ENCODE results near the gene NECTIN4. TPM values are rescaled to one million over a fixed set of nuclear protein-coding genes. Genes with fewer than 3 reads are reported as not detected.

The NECTIN4 gene
- polyA plus RNA-seq, 3 donors: 0.07 TPM; not detected in 1

DNA sequence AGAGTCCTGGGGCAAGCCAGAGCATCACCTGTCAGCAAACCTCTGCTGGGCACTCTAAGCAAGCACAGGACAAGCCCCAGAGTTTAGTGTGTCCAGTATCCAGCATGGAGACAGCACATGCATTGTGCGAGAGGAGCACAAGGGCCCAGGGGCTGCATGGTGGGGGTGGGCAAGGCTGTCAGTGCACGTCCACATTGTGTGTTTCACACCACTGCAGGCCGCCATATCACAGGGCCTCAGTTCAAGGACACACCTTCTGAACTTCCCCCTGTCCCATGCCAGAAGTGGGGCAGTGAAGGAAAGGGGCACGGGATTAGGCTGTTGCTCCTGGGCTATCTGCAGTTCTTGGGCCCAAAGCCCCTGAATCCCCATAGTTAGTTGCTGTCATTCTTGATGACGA lies 49.8 kb downstream of the NECTIN4 start:
- Mint-ChIP-seq H3K27ac (peak overlapping the region in 5 of 7 donors; percentile 53 to 85 (median 76)), H3K4me3 (peak overlapping the region in 1 of 2 donors; percentile 79), H3K9me3 (no peaks in the 10 kb centered on the region), H3K36me3 (peaks cover 44 to 68% of the 10 kb centered on the region in 2 donors), H3K4me1 (peaks cover 42% of the 10 kb centered on the region), H3K27me3 (ENCODE audit: low read depth in 3 of 3) (no peaks in the 10 kb centered on the region)
- H3K79me2 ChIP-seq (ENCODE audit: insufficient read depth, low read length): peaks cover 38% of the 10 kb centered on the region
- intact Hi-C loops (cut with micrococcal nuclease): no loop called here
- peaks cover 41 to 53% of the 10 kb centered on the region in 2 donors for H3K36me3 ChIP-seq (replicated peaks in 1 of 2; ENCODE audit: control insufficient read depth in 1 of 2, insufficient read depth in 2 of 2, low read length in 2 of 2)
- H3K27ac ChIP-seq (ENCODE audit: low read depth in 1 of 2, low read length in 2 of 2): no peak overlapping the region
- no peak overlapping the region for H3K4me2 ChIP-seq (replicated peaks; ENCODE audit: extremely low read depth, low read length, poor library complexity, severe bottlenecking)
- H3K4me3 ChIP-seq (replicated peaks in 1 of 3; ENCODE audit: low read depth in 2 of 3, low read length in 3 of 3): no peak overlapping the region
- H3K9ac ChIP-seq (ENCODE audit: insufficient read depth, low read length, poor library complexity, severe bottlenecking): no peak overlapping the region
- H4K20me1 ChIP-seq (ENCODE audit: insufficient read depth, low read length): peaks cover 48% of the 10 kb centered on the region
- H3K4me1 ChIP-seq (ENCODE audit: control insufficient read depth in 1 of 2, insufficient read depth in 2 of 2, low read length in 2 of 2): peaks cover 27 to 34% of the 10 kb centered on the region in 2 donors
- H2AFZ ChIP-seq (ENCODE audit: insufficient read depth, low read depth, low read length, poor library complexity, severe bottlenecking): no peak overlapping the region
- 100% methylated on average over 1 of the region's 5 CpGs for WGBS (ENCODE audit: insufficient coverage)
- H3K27me3 ChIP-seq (ENCODE audit: control insufficient read depth in 2 of 2, insufficient read depth in 2 of 2, low read length in 2 of 2): no peaks in the 10 kb centered on the region
- H3K9me3 ChIP-seq (replicated peaks in 1 of 2; ENCODE audit: control insufficient read depth in 1 of 2, insufficient read depth in 1 of 2, low read length in 2 of 2): no peaks in the 10 kb centered on the region
- TF ChIP-seq, protein P1, sequence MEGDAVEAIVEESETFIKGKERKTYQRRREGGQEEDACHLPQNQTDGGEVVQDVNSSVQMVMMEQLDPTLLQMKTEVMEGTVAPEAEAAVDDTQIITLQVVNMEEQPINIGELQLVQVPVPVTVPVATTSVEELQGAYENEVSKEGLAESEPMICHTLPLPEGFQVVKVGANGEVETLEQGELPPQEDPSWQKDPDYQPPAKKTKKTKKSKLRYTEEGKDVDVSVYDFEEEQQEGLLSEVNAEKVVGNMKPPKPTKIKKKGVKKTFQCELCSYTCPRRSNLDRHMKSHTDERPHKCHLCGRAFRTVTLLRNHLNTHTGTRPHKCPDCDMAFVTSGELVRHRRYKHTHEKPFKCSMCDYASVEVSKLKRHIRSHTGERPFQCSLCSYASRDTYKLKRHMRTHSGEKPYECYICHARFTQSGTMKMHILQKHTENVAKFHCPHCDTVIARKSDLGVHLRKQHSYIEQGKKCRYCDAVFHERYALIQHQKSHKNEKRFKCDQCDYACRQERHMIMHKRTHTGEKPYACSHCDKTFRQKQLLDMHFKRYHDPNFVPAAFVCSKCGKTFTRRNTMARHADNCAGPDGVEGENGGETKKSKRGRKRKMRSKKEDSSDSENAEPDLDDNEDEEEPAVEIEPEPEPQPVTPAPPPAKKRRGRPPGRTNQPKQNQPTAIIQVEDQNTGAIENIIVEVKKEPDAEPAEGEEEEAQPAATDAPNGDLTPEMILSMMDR (IDR thresholded peaks at IDR 0.05): no peak
- DNase-seq: no peak

DNA sequence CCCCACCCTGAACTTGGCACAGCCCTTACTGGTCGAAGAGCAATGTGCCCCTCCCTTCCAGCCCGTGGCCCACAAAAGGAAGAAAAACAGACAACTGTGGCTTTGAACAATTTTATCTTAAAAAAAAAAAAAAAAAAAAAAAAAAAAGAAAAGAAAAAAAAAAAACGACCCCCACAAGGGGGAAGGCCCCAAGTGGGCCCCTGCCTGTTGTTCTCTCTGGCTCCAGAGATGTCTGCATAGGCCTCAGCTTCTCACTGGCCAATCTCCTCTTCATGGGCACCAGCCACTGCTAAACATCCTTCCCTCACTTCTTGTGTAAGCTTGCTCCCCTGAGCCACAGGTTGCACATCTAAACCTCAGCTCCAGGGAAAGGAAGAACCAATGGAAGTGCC lies 50.2 kb downstream of the NECTIN4 start:
- DNase-seq: no peak
- Mint-ChIP-seq H3K4me3 (peak overlapping the region; percentile 82 to 88), H3K9me3 (no peaks in the 10 kb centered on the region), H3K4me1 (peaks cover 39% of the 10 kb centered on the region), H3K36me3 (peaks cover 42 to 68% of the 10 kb centered on the region in 2 donors), H3K27me3 (ENCODE audit: low read depth in 3 of 3) (no peaks in the 10 kb centered on the region), H3K27ac (peak overlapping the region; percentile 62 to 90 (median 77))
- intact Hi-C loops (cut with micrococcal nuclease): no loop called here
- Histone ChIP-seq H3K4me3 (replicated peaks in 1 of 3; ENCODE audit: low read depth in 2 of 3, low read length in 3 of 3) (peak overlapping the region; percentile 35 to 73 (median 44)), H2AFZ (ENCODE audit: insufficient read depth, low read depth, low read length, poor library complexity, severe bottlenecking) (peak overlapping the region; percentile 71), H3K79me2 (ENCODE audit: insufficient read depth, low read length) (peaks cover 34% of the 10 kb centered on the region), H3K4me2 (replicated peaks; ENCODE audit: extremely low read depth, low read length, poor library complexity, severe bottlenecking) (peak overlapping the region; percentile 81), H4K20me1 (ENCODE audit: insufficient read depth, low read length) (peaks cover 48% of the 10 kb centered on the region), H3K9ac (ENCODE audit: insufficient read depth, low read length, poor library complexity, severe bottlenecking) (peak overlapping the region; percentile 54), H3K36me3 (replicated peaks in 1 of 2; ENCODE audit: control insufficient read depth in 1 of 2, insufficient read depth in 2 of 2, low read length in 2 of 2) (peaks cover 41 to 53% of the 10 kb centered on the region in 2 donors), H3K27ac (ENCODE audit: low read depth in 1 of 2, low read length in 2 of 2) (no peak overlapping the region), H3K4me1 (ENCODE audit: control insufficient read depth in 1 of 2, insufficient read depth in 2 of 2, low read length in 2 of 2) (peaks cover 23 to 31% of the 10 kb centered on the region in 2 donors), H3K9me3 (replicated peaks in 1 of 2; ENCODE audit: control insufficient read depth in 1 of 2, insufficient read depth in 1 of 2, low read length in 2 of 2) (no peaks in the 10 kb centered on the region), H3K27me3 (ENCODE audit: control insufficient read depth in 2 of 2, insufficient read depth in 2 of 2, low read length in 2 of 2) (no peaks in the 10 kb centered on the region)
- no CpG with 5 or more reads among the region's 3 CpGs for WGBS (ENCODE audit: insufficient coverage)
- TF ChIP-seq, protein P1 (IDR thresholded peaks at IDR 0.05): no peak

Measured in CD14-positive monocyte (primary cell).